ENCODE data around the gene IP6K2.
A peak's percentile ranks its signal among the peaks of the same experiment; 100 is the strongest.
"Not testable (repeated sequence)": the region's sequence is repeated elsewhere in the genome, so short reads cannot be mapped to it uniquely, and the experiment has no call there.

IP6K2 gene

DNA sequence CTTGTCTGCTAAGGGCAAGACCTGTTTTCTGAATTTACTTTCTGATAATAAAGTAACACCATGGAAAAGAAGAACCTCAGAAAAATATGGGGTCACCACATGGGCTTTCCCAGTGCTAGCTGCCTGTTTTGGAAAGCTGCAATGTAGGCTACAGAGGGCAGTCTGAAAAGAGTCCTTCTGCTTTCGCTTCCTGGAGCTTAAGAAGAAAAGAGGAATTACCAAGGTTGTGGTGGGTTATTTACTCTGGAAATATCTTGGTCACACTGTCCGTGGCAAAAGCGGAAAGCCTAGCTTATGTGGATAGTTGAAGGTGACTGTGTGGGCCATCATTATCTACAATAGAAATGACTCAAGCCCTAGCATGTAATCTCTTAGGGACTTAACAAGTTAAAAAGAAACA, 31.7 kb upstream of the IP6K2 start:
- no peak overlapping the region for H3K4me3 ChIP-seq (ENCODE audit: low read length)
- no peak for TF ChIP-seq CTCF (conservative IDR thresholded peaks at IDR 0.05; ENCODE audit: low read depth, low read length)
- DNase-seq (ENCODE audit: low read depth): no peak

GRCh38 chr3:48747706-48748105, 30.7 kb upstream of the IP6K2 start:
- H3K4me3 ChIP-seq (ENCODE audit: low read length): no peak overlapping the region
- no peak for TF ChIP-seq CTCF (conservative IDR thresholded peaks at IDR 0.05; ENCODE audit: low read depth, low read length)
- DNase-seq (ENCODE audit: low read depth): no peak

- H3K4me3 ChIP-seq (ENCODE audit: low read length): no peak overlapping the region
- no peak for TF ChIP-seq CTCF (conservative IDR thresholded peaks at IDR 0.05; ENCODE audit: low read depth, low read length)
- no peak for DNase-seq (ENCODE audit: low read depth)
Measured at GRCh38 chr3:48747015-48747615, 30.1 kb upstream of the IP6K2 start.

DNA sequence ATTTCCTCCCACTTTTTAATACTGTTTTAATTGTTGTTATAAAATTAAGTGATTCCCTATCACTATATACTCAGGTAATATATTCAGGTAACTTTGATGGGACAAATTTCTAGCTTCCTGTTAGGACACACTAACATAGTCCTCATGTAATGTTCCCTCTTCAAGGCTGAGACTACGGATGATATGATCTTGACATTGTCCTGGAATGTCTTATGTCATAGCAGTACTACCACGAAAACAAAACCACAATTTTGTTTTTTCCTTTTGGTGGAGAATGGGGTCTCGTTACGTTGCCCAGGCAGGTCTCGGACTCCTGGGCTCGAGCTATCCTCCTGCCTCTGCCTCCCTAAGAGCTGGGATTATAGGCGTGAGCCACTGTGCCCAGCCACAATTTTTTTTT, 26.8 kb upstream of the IP6K2 start:
- TF ChIP-seq CTCF (conservative IDR thresholded peaks at IDR 0.05; ENCODE audit: low read depth, low read length): no peak
- no peak overlapping the region for H3K4me3 ChIP-seq (ENCODE audit: low read length)
- no peak for DNase-seq (ENCODE audit: low read depth)

DNA sequence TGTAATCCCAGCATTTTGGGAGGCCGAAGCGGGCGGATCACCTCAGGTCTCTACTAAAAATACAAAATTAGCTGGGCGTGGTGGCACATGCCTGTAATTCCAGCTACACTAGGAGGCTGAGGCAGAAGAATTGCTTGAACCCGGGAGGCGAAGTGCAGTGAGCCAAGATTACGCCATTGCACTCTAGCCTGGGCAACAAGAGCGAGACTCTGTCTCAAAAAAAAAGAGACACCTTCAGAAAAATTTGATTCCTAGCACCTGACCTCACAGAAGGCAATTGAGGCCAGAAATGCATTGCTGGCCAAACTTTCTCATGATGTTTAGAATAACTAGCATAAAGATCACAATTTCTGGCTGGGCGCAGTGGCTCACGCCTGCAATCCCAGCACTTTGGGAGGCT, 24.2 kb upstream of the IP6K2 start:
- not testable (repeated sequence) for H3K4me3 ChIP-seq (ENCODE audit: low read length); DNase-seq (ENCODE audit: low read depth)

DNA sequence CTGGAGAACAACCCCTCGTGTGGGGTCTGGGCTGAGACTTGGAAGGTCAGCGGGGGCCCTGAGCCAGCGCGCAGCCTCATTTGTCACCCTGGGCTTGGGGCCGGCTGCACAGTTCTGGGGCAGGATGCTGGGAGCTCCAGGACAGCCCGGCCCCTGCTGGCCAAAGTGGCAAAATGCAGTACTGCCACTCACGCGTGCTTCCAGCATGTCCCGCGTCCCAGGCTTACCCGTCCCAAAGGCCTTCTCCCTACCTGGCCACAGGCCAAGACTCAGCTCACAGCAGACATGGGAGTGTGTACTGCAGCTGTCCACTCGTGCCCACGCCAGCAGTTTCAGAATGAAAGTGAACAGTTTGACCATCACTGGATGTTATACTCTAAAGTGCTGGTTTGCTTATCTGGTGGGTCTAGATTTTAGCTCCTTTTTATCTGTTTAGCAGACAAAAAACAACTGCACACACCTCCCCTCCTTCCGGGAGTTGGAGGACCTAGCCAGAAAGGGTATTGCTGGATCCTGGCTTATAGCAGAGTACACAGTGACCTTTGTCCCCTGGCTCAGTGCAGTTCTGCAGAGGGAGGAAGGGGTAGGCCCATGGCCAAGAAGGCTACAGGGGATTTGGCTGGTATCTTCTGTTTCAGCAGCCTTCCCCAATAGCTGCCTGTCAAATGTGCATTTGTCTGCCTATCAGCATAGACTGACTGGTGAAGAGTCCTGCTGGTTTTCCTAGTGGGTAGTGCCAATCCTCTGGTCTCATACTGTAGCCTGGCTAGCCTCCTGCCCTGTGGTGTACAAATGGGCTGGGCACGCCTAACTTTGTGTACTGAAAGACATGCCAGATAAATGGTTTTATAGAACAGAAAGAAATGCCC, 23.2 kb upstream of the IP6K2 start:
- TF ChIP-seq CTCF (conservative IDR thresholded peaks at IDR 0.05; ENCODE audit: low read depth, low read length): peak; percentile 91
- H3K4me3 ChIP-seq (ENCODE audit: low read length): no peak overlapping the region
- DNase-seq (ENCODE audit: low read depth): no peak

DNA sequence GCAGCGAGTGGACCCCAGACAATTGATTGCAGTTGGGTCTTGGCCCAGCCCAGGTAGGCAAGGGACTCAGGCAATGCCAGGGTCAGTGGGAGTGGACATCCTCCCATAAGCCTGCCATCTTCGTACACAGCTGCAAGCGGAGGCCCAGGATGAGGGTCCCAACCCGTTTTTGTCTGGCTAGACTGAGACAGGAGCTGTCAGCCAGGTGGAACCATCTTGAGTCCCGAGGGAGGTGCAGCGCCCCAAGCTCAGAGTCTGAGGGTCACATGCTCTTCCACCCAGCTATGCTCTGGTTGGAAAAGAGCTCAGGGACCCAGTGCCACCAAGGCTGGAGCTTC, 22.6 kb upstream of the IP6K2 start:
- no peak for TF ChIP-seq CTCF (conservative IDR thresholded peaks at IDR 0.05; ENCODE audit: low read depth, low read length)
- DNase-seq (ENCODE audit: low read depth): no peak

More for the DNA sequence above, 22.6 kb upstream of the IP6K2 start:
- H3K4me3 ChIP-seq (ENCODE audit: low read length): no peak overlapping the region

Data from retinal pigment epithelial cell (primary cell).